Measurements from ENCODE around the gene GPR137.
A peak's percentile ranks its signal among the peaks of the same experiment; 100 is the strongest.

Gene GPR137

GRCh38 chr11:64333556-64333955 is 47.9 kb downstream of the GPR137 start:
- no peak for TF ChIP-seq CTCF (IDR thresholded peaks at IDR 0.05; ENCODE audit: low read depth, low read length)
- H3K4me3 ChIP-seq (replicated peaks in 1 of 2; ENCODE audit: low read depth in 2 of 2, low read length in 2 of 2) = no peak overlapping the region
- no peak for DNase-seq (ENCODE audit: low read depth in 2 of 2)

GRCh38 chr11:64334764-64335735 is 49.4 kb downstream of the GPR137 start:
- DNase-seq (ENCODE audit: low read depth in 2 of 2) = peak; percentile 75 to 95
- no peak overlapping the region for H3K4me3 ChIP-seq (replicated peaks in 1 of 2; ENCODE audit: low read depth in 2 of 2, low read length in 2 of 2)
- TF ChIP-seq CTCF (IDR thresholded peaks at IDR 0.05; ENCODE audit: low read depth, low read length) = no peak

GRCh38 chr11:64337538-64338249 is 52.0 kb downstream of the GPR137 start:
- DNase-seq (ENCODE audit: low read depth in 2 of 2) = no peak
- no peak for TF ChIP-seq CTCF (IDR thresholded peaks at IDR 0.05; ENCODE audit: low read depth, low read length)
- H3K4me3 ChIP-seq (replicated peaks in 1 of 2; ENCODE audit: low read depth in 2 of 2, low read length in 2 of 2) = no peak overlapping the region

- TF ChIP-seq CTCF (IDR thresholded peaks at IDR 0.05; ENCODE audit: low read depth, low read length) = no peak
- no peak for DNase-seq (ENCODE audit: low read depth in 2 of 2)
- H3K4me3 ChIP-seq (replicated peaks in 1 of 2; ENCODE audit: low read depth in 2 of 2, low read length in 2 of 2) = no peak overlapping the region
These were observed 53.1 kb downstream of the GPR137 start for GRCh38 chr11:64338716-64339115.
